Activated CD8-positive, alpha-beta T cell treated with anti-CD3 and anti-CD28 coated beads for 36 hours (primary cell): Measurements from ENCODE around the gene MAP4K4. TPM values are rescaled to one million over a fixed set of nuclear protein-coding genes. Genes with fewer than 3 reads are reported as not detected.

Source experiments
- ATAC-seq: fragments of 200-7000 bp; cut with Tn5 transposase; one replicate; pipeline ENCODE4 v1.10.0; 2021; ENCODE audit warnings: mild to moderate bottlenecking, moderate library complexity
- CTCF ChIA-PET: fragments of 350-600 bp; sonication (Branson Sonifier 250); formaldehyde crosslinking; loops from one replicate; lab custom pipeline; 2021; ENCODE audit warnings: antibody characterized with exemption; lab: Charles Lee
- POLR2A ChIA-PET: fragments of 350-600 bp; sonication (Branson Sonifier 250); formaldehyde crosslinking; loops from one replicate; lab custom pipeline; 2021; ENCODE audit warnings: antibody characterized with exemption; lab: Charles Lee
- DNase-seq: peaks from one replicate; pipeline ENCODE4 v3.0.0-alpha.2; 2020
- H3K27ac Mint-ChIP-seq: one replicate; pipeline ENCODE4 v1.8.0; 2021; ENCODE audit warnings: mild to moderate bottlenecking, mixed read lengths
- H3K27me3 Mint-ChIP-seq: one replicate; pipeline ENCODE4 v1.8.0; 2021; ENCODE audit warnings: mixed read lengths
- H3K36me3 Mint-ChIP-seq: one replicate; pipeline ENCODE4 v1.8.0; 2021; ENCODE audit warnings: low read depth, mixed read lengths
- H3K4me1 Mint-ChIP-seq: one replicate; pipeline ENCODE4 v1.8.0; 2021; ENCODE audit warnings: low read depth, mixed read lengths
- H3K4me3 Mint-ChIP-seq: one replicate; pipeline ENCODE4 v1.8.0; 2021; ENCODE audit warnings: mild to moderate bottlenecking, moderate library complexity, mixed read lengths
- H3K9me3 Mint-ChIP-seq: one replicate; pipeline ENCODE4 v1.8.0; 2021; ENCODE audit warnings: mixed read lengths
- CTCF ChIP-seq: fragments of 200-600 bp; IDR thresholded peaks from one replicate; pipeline ENCODE4 v1.8.0; 2022; ENCODE audit warnings: antibody characterized with exemption, mild to moderate bottlenecking
- intact Hi-C: fragments of 100-400 bp; cut with micrococcal nuclease; formaldehyde crosslinking; loops from one replicate; pipeline ENCODE4 v1.10.0; 2022
- total RNA-seq, 2 experiments: library from RNA; stranded (reverse); gene quantifications; one replicate each; pipeline ENCODE4 v1.2.3, GENCODE V29; 2021

Gene MAP4K4
- total RNA-seq, 2 experiments from 2014 or later = 26.3 to 27.3 TPM

- H3K4me1 Mint-ChIP-seq = peaks cover 10% of the 10 kb centered on the region
- CTCF ChIA-PET = no interaction called here
- no peak for TF ChIP-seq CTCF
- no peak overlapping the region for H3K27ac Mint-ChIP-seq
- H3K4me3 Mint-ChIP-seq = no peak overlapping the region
- H3K9me3 Mint-ChIP-seq = peaks cover 10% of the 10 kb centered on the region
- H3K36me3 Mint-ChIP-seq = peaks cover 2% of the 10 kb centered on the region
- intact Hi-C loops = no loop called here
- ATAC-seq (no peak), DNase-seq (no peak)
- POLR2A ChIA-PET = no interaction called here
- no peaks in the 10 kb centered on the region for H3K27me3 Mint-ChIP-seq
These were observed 22.0 kb upstream of the MAP4K4 start for GRCh38 chr2:101675512-101675911.

GRCh38 chr2:101676674-101677073 is 20.8 kb upstream of the MAP4K4 start:
- Mint-ChIP-seq H3K27ac (no peak overlapping the region), H3K36me3 (peaks cover 2% of the 10 kb centered on the region), H3K4me3 (no peak overlapping the region), H3K9me3 (peaks cover 7% of the 10 kb centered on the region), H3K4me1 (peaks cover 10% of the 10 kb centered on the region), H3K27me3 (no peaks in the 10 kb centered on the region)
- POLR2A ChIA-PET = no interaction called here
- intact Hi-C loops = no loop called here
- CTCF ChIA-PET = interaction anchor here (1.4 kb wide), 1 partner anchor 155 kb away, joined by 5 read pairs; no protein-coding TSS in a partner anchor
- DNase-seq = no peak
- no peak for TF ChIP-seq CTCF
- ATAC-seq = no peak

GRCh38 chr2:101677658-101678057 is 19.8 kb upstream of the MAP4K4 start:
- H3K36me3 Mint-ChIP-seq = no peaks in the 10 kb centered on the region
- intact Hi-C loops = no loop called here
- no peak overlapping the region for H3K27ac Mint-ChIP-seq
- peaks cover 8% of the 10 kb centered on the region for H3K4me1 Mint-ChIP-seq
- DNase-seq (no peak), ATAC-seq (no peak)
- H3K27me3 Mint-ChIP-seq = no peaks in the 10 kb centered on the region
- no peak for TF ChIP-seq CTCF
- ChIA-PET POLR2A (no interaction called here), CTCF (interaction anchor here (1.4 kb wide), 1 partner anchor 154 kb away, joined by 5 read pairs; no protein-coding TSS in a partner anchor)
- H3K9me3 Mint-ChIP-seq = no peaks in the 10 kb centered on the region
- no peak overlapping the region for H3K4me3 Mint-ChIP-seq

GRCh38 chr2:101678379-101678778 is 19.1 kb upstream of the MAP4K4 start:
- CTCF ChIA-PET = no interaction called here

More at GRCh38 chr2:101678379-101678778, 19.1 kb upstream of the MAP4K4 start:
- no peak for TF ChIP-seq CTCF
- ATAC-seq = no peak
- H3K27me3 Mint-ChIP-seq = no peaks in the 10 kb centered on the region
- no peak for DNase-seq
- intact Hi-C loops = no loop called here
- H3K27ac Mint-ChIP-seq = no peak overlapping the region
- POLR2A ChIA-PET = no interaction called here
- no peaks in the 10 kb centered on the region for H3K36me3 Mint-ChIP-seq
- H3K9me3 Mint-ChIP-seq = no peaks in the 10 kb centered on the region
- no peak overlapping the region for H3K4me3 Mint-ChIP-seq
- peaks cover 8% of the 10 kb centered on the region for H3K4me1 Mint-ChIP-seq
